Lung microvascular endothelial cell (primary cell): ENCODE measurements around the gene SLC12A2. TPM values are rescaled to one million over a fixed set of nuclear protein-coding genes. Genes with fewer than 3 reads are reported as not detected.

Experiments
- DNase-seq, 2 donors: peaks; one replicate each; pipeline versions ENCODE4 v3.0.0 to v3.0.0-alpha.2; 2010; ENCODE audit warnings: low read depth in 2 of 2
- total RNA-seq: library from RNA; depleted of rRNA; stranded (reverse); fragments of >200 nt; gene quantifications from 2 replicates; pipeline ENCODE4 v1.2.1, GENCODE V29; 2014

The SLC12A2 gene
- total RNA-seq, result 16.9 and 50.8 TPM in 2 replicates

DNA sequence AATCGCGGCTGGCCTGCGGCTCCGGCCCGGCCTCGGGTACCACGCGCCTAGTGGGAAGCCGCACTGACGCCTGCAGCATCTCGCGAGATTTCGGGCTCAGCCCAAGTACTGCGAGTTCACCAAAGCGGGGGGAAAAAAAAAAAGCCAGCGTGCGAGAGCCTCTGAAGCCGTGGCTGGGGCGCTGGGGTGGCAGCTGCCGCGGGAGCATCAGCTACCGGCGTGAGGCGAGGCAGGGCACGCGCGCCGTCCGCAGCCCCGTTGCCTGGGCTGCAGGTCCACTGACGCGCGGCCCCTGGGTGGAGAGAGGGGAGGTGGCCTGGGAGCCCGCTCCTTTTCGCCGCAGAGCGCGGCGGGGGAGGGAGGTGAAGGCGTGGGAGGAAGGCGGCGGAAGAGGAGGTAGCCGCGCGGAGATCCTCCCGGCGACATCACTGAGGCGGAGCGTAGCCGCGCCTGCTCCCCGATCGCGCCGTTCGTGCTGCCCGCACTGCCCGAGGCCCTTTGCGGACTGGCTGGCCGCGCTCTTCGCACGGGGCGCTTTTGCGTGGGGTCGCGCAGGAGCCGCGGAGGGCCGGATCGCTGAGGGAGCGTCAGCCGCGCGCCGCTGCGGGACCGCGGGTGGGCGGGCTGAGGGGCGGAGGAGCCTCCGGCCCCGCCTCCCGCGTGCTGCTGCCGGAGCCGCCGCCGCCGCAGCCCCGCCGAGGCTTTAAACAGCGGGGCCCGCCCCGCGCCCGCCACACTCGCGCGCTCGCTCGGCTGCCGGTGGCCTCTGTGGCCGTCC, at the start of gene SLC12A2:
Gene SLC12A2, plus strand, starts transcription at position 734 of the 778 bp plus-strand sequence. CDS start 189 bp downstream, outside the sequence.
- peak; percentile 96 to 98 for DNase-seq

GRCh38 chr5:128035689-128036088, 47.9 kb upstream of the SLC12A2 start:
- DNase-seq, result no peak

DNA sequence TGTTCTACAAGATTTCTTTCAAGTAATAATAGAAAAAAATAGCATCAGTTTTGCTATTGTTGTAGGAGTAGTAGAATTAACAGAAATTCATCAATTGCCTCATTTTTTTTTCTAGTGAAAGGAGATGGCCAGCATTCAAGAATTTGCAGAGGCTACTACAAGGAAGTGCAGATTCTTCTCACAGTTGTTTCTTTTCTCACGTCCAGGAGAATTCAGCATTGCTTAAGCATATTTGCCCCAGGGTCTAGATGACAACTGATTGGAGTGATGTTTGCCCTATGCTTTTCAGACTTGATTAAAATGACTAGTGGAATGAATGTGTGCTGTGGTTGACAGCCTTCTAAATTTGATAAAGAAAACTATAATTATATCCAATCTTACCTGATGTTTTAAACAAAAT, 46.6 kb upstream of the SLC12A2 start:
- peak in 1 of 2 donors; percentile 68 for DNase-seq

GRCh38 chr5:128038643-128039042, 44.9 kb upstream of the SLC12A2 start:
- peak; percentile 44 to 95 for DNase-seq

DNA sequence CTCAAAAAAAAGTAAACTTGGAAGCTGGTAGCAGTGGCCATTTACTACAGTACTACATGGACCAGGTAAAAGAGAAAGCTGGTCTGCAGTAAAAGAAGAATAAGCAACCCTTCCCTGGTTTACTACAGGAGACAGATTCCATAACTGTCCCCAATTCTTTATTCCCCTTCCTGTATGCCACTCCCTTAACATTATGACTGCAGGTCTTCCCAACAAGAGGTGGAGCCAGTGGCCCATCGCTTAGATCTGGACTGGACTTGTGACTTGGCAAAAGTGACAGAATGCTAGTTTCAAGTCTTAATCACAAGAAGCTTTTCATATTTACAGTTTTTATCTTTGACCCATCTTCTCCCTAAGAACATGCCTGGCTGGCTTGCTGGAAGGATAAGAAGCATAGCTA, 42.6 kb upstream of the SLC12A2 start:
- no peak for DNase-seq

GRCh38 chr5:128052780-128053179, 30.8 kb upstream of the SLC12A2 start:
- DNase-seq, result no peak

GRCh38 chr5:128053291-128053954, 30.1 kb upstream of the SLC12A2 start:
- no peak for DNase-seq

GRCh38 chr5:128060644-128061385, 22.8 kb upstream of the SLC12A2 start:
- no peak for DNase-seq

DNA sequence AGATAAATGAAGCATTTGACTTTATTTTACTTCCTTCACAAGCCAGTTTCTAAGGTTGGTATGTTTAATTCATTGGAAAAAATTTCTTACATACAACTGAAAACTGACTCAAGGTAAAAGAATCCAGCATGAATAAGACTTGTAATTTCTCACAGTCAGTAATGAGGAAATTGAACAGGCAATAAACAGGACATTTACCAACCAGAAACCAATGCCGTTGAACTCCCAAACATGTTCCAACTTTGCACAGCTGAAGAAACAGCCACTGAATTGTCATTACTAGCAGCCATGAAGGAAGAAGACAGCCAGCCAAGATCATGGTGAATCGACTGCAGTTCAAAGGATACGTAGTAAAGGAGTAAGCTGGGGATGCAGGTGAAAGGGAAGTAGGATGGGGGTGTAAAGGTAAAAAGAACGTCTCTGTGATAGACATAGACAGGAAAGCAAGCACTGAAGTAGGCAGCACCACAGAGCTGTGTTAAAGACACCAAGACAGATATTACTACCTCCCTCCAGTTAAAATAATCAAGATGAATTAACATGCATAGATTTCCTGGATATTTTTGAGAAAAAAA, 21.3 kb upstream of the SLC12A2 start:
- peak in 1 of 2 donors; percentile 55 for DNase-seq

GRCh38 chr5:128074171-128074570, 9.4 kb upstream of the SLC12A2 start:
- DNase-seq, result no peak

- no peak for DNase-seq
Observed at GRCh38 chr5:128074953-128075352, 8.6 kb upstream of the SLC12A2 start.

GRCh38 chr5:128077526-128077925, 6.0 kb upstream of the SLC12A2 start:
- no peak for DNase-seq

DNA sequence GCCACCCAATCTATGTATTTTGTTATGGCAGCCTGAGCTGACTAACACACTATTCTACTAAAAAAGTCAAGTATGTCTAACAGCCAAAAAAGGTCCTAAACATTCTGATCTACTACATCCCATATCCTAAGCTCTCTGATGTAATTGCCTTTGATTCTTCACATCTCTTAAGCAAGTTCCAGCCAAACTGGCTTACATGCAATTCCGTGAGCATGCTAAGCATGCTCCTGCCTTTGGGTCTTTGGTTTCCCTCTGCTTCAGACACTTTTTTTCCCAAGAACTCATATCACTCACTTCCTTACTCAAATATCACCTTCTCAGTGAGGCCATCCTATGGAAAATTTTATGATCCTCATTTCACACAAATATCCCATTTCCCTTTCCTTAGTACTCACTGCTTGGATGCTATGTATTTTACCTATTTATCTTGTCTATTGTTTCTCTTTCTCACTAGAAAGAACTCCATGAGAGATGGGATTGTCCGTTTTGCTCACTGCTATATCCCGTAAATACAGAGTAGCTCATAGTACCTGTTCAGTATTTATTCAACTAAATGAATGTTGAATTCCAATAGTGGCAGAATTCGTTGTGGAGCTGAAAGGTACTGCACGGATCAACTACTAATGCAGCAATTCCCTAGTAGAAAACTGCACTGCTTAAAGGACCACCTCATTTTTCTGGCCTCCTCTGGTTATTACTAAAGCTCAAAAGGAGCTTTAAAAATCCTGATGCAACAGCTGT, 2.3 kb upstream of the SLC12A2 start:
- DNase-seq, result peak; percentile 26 to 29

GRCh38 chr5:128082551-128083032, 974 bp upstream of the SLC12A2 start:
- no peak for DNase-seq

DNA sequence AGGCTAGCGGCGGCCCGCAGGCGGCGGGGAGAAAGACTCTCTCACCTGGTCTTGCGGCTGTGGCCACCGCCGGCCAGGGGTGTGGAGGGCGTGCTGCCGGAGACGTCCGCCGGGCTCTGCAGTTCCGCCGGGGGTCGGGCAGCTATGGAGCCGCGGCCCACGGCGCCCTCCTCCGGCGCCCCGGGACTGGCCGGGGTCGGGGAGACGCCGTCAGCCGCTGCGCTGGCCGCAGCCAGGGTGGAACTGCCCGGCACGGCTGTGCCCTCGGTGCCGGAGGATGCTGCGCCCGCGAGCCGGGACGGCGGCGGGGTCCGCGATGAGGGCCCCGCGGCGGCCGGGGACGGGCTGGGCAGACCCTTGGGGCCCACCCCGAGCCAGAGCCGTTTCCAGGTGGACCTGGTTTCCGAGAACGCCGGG, 253 bp downstream of the SLC12A2 start:
- peak; percentile 72 to 74 for DNase-seq

- peak; percentile 32 to 41 for DNase-seq
Observed at GRCh38 chr5:128084228-128085167, 932 bp downstream of the SLC12A2 start.

DNA sequence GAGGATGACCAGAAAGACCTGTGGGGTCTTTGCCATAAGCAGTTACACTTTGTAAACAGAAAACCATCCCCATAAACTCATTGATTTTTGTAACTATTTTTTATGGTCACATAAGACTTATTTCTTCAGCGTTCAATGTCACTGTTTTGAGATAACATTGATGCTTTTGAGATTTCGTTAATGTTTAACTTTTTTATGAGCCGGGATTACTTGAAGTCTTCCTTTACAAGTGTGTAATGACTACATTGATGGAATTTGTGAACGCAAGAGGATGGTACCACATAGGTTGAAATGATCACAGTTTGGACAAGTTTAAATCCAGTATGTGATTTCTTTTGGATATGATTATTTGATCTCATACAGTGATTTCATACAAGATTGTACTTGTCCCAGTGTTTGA, 1.8 kb downstream of the SLC12A2 start:
- DNase-seq, result no peak

DNA sequence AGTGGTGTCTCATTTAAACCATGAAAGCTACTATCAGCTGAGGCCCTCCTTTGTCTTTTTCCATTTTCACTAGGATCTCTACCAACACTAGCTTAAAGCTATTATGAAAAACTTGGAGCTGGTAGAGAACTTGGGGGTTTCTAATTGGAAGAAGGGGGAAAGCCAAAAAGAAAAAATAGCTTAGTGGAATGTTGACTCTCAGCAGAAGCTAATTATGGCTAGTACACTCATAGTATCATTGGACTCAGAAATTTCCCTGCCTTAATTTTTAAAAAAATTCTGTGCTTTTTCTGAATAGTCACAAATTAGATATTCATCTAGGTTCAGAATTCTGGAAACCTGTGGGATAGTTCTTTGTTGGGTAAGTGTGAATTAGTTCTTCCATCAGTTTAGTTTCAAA, 8.0 kb downstream of the SLC12A2 start:
- DNase-seq, result no peak

DNA sequence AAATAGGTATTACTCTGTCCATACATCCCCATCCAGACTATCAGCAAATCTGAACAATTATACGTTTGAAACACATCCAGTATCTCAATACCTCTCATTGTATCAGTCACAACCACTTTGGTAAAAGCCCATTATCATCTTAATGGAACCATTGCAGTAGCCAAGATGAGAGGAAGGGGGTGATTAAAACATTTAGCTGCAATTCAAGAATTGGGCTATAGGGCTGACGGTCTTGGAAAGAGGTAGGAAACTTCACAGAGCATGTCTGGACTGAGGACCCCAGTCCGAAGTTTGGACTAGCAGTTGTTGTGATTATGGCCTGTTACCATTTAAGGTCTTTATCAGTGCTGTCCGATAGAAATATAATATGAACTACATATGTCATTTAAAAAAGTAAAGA, 8.6 kb downstream of the SLC12A2 start:
- DNase-seq, result no peak

DNA sequence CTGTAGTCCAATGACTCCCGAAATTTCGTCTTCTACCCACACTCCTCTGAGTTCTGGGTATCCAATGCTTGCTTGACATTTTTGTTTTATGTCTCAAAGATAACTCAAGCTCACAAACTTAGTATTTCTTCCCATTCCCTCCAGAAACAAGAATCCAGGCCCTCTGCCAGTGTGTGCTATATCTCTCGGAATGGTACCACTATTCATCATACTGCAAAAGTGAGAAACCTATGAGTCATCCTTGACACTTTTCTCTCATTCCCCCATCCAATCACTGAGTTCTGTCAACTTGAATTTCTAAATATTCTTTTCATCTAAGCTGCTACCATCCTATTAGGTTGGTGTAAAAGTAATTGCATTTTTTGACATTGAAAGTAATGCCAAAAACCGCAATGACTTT, 9.8 kb downstream of the SLC12A2 start:
- DNase-seq, result peak in 1 of 2 donors; percentile 35
